GM21390 (cell line): ENCODE results near the gene ZNF518A.

ENCODE experiments used
- ATAC-seq: cut with Tn5 transposase; IDR thresholded peaks from one replicate; pipeline ENCODE4 v1.9.1; 2021; ENCODE audit not compliant: unreplicated experiment

Gene ZNF518A, protein sequence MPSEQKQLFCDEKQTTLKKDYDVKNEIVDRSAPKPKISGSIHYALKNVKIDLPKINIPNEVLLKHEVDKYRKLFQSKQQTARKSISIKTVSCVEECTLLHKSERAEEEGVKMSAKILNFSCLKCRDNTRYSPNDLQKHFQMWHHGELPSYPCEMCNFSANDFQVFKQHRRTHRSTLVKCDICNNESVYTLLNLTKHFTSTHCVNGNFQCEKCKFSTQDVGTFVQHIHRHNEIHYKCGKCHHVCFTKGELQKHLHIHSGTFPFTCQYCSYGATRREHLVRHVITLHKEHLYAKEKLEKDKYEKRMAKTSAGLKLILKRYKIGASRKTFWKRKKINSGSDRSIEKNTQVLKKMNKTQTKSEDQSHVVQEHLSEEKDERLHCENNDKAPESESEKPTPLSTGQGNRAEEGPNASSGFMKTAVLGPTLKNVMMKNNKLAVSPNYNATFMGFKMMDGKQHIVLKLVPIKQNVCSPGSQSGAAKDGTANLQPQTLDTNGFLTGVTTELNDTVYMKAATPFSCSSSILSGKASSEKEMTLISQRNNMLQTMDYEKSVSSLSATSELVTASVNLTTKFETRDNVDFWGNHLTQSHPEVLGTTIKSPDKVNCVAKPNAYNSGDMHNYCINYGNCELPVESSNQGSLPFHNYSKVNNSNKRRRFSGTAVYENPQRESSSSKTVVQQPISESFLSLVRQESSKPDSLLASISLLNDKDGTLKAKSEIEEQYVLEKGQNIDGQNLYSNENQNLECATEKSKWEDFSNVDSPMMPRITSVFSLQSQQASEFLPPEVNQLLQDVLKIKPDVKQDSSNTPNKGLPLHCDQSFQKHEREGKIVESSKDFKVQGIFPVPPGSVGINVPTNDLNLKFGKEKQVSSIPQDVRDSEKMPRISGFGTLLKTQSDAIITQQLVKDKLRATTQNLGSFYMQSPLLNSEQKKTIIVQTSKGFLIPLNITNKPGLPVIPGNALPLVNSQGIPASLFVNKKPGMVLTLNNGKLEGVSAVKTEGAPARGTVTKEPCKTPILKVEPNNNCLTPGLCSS (N-terminal part only)

DNA sequence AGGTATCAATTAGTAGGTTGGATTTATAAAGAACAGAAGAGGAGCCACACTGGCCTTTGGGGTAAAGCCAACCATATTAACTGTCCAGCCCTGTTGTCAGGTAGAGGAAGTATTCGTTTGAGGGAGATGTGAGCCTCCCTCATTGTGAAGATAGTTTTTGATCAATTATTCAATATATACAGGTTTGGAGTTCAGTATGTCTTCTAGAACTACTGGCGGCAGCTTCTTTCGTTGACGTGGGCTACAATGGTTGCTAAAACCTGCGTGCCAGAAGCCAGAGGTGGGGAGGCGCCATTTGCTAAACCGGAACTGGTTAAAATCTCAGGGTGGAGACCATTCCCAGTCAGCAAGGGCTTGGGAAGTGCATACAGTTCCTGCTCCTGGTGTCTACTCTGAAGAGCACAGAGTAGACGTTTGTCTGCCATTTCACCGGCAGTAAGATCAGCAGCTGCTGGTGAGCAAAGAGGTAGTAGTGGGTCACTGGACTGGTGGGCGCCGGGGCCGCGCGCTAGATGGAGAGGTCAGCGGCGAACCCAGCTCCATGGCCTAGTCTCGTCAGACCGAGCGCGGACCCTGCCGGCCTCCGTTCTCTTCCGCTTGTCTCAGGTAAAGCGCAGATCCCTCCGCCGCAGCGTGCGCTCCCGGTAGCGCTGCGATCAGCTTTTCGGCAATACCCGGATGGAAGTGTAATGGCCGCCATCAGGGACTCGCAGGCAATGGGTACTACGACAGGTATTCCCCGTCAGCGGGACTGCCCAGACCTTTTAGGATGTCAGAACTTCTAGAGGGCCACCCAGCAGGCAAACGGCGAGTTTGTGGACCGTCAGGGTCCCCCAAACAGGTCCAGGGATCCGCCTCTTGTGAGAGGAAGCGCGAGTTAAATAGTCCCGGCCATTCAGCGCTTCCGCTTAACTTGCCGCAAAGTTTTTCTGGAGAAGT is at the start of gene ZNF518A:
ZNF518A (plus strand) TSS at position 911 of the 939 bp plus-strand sequence. CDS start 26,026 bp downstream, outside the sequence.
- peak; percentile 74 for ATAC-seq

DNA sequence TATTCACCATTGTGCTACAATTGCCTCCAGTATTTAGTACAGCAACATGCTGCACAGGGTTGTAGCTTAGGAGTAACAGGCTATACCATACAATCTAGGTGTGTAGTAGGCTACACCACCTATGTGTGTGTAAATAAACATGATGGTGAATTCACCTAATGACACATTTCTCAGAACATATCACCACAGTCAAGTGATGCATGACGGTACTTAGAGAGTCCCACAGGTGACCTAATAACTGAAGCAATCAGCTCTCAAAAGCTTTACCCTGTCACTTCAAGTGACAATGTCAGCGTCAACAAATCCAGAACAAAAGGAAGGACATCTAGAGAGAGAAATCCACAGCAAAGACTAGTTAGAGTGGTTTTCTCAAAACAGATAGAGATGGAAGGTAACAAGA is 47.9 kb upstream of the ZNF518A start:
- no peak for ATAC-seq

DNA sequence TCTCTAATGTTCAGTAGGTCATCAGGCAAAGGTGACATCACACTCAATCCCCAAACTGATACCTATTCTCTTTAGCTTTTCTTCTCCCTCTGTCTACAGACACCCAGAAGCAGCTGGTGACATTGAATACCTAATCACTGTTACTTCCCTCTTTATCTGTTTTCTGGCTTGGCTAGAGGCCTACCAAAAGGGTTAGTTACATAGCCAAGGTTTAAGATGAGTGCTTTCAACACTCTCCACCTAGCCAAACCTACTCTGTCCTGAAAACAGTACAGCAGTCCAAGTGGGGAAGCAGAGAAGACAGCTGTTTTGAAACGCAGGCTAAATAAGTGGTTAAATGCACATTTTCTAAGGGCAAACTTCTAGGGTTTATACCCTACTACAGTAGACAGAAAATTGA is 47.3 kb upstream of the ZNF518A start:
- no peak for ATAC-seq

DNA sequence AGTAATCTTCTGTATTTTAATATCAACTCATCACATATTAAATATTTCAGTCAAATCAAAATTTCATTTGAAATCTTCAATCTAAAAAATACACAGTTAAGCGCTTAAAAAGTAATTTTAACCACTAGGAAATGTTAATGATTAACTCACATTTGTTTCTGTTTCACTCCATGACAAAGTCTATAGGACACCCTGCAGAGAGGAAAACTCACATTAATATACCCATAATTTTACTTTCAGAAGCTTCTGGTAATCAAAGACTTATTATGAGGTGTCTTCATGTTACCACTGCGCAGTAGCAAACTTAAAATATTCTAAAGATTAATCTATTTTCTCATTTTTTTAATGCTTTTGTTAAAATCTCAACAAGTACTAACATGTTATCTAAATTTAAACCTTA is 41.0 kb upstream of the ZNF518A start:
- no peak for ATAC-seq

DNA sequence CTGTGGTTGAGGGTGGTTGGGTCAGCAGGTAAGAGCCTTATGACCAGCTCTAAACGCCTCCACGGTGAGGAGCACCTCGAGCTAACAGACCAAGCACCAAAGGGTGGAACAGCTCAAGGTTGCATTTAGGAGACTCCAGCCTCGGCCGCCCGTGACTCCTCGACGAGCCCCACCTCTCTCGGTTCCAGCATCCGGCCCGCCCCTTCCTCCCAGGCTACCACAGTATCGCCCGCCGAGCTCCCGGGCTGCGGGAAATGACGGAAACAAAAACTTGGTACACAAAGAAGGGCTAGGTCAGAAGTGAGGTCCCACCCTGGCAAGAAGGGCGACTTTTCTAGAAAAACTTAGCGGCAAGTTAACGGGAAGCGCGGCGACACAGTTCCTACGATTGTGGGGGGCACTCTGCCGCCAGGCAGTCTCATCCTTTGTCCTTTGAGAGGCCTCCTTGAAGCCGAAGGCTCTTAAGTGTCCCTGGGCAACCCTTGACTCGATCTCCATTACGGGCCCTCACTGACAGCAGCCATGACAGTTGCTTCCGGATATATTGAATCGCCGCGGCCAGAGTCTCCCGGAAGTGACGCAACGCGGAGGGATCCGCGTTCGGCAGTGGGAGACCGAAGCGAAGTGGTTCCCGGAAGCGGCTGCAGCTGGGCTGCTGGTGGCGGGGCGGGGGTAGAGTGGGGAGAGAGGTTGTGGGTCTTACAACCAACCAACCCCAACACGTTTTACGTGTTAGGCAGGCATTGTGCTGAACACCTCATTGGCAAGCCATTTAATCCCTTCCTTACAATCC is 40.2 kb upstream of the ZNF518A start:
- peak; percentile 89 for ATAC-seq

DNA sequence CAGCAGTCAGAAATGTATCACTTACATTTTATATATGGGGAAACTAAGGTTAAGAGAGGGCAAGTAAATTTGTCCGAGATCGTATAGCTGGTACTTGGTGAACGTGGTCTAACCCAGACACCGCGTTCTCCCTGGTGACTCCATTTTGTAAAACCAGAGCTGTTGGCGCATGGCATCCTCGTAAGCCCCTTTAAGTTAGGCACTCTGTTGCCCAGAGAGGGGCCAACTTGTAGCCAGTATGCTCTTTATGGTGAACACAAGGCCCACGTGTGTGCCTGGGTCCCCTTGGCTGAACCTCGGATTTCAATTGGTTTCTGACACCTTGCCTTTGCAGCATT is 39.7 kb upstream of the ZNF518A start:
- no peak for ATAC-seq

DNA sequence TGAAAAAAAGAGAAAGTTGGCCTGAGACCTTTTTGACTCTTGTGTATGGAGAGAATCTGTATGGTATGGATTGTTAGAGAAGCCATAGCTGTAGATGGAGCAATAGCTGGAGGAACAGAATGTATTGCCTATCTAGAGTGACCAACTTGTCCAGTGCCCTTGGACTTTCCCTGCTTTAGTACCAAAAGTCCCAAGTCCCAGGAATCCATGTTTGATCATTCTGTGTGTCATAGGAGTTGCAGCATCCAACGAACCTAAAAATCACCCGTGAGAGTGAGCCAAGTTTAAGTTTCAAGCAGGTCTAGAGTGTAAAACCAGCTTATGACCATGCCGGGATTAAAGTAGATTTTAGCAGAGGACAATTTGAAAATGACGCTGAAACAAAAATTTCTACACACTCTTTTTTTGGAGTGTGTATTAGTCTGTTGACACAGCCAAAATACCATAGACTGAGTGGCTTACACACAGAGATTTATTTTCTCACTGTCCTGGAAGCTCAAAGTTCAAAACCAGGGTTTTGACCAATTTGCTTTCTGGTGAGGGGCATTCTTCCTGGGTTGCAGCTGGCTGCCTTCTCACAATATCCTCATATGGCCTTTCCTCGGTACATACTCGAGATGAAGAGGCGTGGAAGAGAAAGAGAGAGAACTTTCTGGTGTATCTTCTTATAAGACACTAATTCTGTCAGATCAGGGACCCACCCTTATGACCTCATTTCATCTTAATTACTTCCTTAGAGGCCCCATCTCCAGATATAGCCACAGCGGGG is 36.9 kb upstream of the ZNF518A start:
- no peak for ATAC-seq

DNA sequence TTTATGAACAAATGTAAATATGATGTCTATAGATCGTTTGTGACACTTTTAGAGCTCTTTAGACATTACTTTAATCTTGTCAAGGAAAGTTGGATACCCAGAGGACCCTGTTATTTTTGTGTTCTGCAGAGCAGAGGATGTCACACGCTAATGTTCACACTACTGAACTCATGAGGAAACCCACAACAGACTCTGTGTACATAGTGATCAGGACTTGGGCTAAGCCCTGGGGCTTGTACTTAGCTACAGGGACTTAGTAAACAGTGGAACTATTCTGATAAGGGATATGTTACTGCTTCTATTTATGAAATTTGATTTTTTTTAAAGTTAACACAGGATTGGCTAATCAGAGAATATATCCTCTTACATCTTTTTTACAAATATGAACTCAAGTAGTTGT is 36.1 kb upstream of the ZNF518A start:
- no peak for ATAC-seq

DNA sequence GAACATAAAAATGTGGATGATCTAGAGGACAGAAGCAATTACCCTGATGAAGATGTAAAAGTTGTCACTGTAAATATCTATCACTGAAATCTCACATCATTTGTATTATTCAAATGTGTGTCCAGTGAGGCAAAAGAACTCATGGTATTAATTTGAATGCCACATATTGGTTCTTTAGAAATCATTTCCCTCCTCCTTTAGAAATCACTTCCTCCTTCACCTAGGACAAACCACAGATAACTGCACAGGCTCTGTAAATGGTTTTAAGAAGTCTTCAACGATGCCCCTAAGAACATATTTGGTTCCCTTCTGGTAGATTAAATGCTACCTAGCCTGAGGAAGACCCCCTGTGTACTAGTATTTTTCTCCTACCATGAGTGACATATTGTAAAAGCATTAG is 33.1 kb upstream of the ZNF518A start:
- no peak for ATAC-seq

DNA sequence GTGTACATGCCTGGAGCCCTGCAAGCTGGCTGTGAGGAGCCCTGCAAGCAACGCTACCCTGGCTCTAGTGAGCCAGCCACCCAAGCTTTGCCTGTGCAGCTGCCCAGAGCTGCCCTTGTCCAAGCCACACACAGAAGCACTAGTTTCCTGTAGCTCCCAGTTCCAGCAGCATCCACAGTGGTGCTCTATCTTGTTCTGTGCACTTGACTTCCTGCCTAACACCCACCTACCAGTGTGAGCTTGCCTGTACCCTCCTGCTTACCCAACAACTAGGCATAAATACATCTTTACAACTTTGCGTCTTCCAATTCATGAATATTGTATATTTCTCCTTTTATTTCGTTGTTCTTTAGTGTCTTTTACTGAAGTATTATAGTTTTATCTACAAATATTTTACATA is 32.2 kb upstream of the ZNF518A start:
- ATAC-seq: no peak

DNA sequence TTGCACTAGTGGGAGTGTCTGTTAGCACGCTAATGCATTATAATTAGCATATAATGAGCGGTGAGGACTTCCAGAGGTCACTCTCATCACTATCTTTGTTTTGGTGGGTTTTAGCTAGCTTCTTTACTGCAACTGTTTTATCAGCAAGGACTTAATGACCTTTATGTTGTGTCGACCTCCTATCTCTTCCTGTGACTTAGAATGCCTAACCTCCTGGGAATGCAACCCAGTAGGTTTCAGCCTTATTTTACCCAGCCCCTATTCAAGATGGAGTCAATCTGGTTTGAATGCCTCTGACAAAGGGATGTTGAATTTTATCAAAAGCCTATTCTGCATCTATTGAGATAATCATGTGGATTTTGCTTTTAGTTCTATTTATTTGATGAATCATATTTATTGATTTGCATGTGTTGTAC is 22.5 kb upstream of the ZNF518A start:
- no peak for ATAC-seq

DNA sequence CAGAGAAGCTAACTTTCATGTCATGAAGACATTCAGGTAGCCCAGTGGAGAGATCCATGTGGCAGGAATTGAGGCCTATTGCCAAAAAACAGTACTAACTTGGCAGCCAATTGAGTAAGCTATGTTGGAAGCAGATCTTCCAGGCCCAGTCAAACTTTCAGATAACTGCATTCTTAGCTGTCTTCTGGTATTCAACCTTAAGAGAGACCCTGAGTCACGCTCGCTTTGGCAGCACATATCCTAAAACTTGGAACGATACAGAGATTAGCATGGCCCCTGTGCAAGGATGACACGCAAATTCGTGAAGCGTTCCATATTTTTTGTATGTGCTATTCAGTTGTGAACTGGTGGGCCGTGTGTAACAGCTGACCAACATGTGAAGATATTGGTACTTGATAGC is 17.6 kb upstream of the ZNF518A start:
- no peak for ATAC-seq

DNA sequence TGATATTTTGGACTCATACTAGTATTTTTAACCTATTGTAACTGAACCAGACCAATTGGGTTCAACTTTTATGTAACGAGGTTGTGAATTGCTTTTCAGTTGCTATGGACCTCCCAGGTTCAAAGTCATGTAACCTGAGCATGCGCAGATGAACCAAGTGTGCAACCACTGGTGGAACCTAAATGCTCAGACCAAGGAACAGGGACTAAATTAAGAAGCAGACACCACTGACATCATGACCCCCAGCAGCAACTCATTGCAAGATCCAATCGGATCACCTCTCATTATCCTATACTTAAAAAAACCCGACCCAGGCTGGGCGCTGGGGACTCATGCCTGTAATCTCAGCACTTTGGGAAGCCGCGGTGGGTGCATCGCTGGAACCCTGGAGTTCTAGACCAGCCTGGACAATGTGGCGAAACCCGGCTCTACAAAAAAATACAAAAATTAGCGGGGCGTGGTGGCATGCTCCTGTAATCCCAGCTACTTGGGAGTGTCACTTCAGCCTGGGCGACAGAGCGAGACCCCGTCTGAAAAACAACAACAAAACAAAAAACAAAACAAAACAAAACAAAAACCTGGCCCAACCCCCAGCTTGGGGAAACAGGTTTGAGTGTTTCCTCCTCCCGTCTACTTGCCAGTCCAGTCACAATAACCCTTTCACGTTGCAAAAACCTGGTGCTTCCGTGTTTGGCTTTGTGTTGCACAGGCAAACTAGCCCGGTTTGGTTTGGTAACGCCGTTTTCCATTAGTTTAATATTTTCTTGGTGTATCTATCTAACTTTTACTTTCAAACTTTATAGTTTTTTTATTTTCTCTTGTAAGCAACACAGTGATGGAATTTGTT is 11.3 kb upstream of the ZNF518A start:
- ATAC-seq: no peak

DNA sequence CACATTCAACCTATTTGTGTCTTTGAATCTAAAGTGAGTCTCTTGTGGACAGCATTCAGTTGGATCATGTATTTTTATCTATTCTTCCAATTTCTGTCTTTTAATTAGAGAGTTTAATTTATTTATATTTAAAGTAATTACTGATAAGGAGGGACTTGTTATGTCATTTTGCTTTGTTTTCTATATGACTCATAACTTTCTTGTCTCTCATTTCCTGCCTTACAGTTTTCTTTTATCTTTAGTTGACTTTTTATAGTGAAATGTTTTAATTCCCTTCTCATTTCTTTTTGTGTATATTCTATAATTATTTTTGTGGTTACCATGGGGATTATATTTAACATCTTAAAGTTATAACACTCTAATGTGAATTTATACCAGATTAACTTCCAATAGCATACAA is 7.3 kb upstream of the ZNF518A start:
- no peak for ATAC-seq

DNA sequence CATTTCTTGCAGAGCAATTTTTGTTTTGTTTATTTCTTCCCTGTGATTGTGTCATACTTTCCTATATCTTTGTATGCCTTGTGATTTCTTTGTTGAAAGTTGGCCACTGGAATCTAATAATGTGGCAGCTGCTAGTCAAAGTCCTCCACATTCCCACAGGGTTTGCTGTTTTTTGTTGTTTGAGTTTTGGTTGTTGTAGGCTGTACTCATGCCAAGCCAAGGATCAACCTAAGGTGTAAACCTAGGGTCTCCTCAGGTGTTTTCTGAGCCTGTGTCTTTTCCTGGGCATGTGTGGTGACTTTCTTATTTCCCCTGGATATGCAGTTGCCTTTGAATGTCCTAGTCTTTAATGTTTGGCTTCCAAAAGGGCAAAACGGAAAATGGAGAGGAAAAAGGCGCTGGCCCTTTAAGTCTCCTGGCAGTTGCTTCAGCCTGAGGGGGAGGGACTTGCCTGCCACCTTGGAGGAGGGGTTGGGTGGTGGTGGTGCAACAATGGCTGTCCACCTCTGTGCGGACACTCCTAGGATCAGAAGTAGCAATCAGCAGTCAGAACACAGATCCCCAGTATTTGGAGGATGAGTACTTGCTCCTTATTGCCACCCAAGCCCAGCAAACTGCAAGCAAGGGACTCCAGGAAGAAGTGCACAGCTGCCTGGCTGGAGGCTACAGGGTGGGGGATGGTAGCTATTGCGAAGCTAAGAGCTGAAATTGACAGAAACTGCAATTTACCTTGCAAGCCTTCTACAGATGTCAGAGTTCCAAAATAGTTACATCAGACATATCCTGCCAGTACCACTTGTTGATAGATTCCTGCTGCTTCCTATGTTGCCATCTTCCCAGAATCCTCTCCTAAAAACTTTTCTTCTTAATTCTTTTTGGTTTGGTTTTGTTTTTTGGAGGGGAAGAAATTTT is 5.6 kb upstream of the ZNF518A start:
- no peak for ATAC-seq

DNA sequence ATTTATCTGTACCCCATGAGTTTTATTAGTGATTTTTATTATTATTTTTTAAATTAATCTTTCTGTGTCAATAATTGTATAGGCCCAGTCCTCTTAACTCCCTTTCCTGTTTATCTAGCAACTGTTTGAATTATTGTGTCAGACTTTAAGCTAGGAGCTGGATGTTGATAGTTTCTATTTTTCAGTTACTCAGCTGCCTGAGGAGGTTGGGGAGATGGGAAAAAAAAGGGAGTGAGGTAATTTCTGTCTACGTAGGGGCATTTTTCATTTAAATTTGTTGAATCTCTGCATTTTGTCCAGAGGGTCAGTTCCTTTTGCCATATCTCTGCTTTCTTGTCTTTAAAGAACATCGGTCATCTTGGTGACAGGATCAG is 5.0 kb upstream of the ZNF518A start:
- no peak for ATAC-seq

DNA sequence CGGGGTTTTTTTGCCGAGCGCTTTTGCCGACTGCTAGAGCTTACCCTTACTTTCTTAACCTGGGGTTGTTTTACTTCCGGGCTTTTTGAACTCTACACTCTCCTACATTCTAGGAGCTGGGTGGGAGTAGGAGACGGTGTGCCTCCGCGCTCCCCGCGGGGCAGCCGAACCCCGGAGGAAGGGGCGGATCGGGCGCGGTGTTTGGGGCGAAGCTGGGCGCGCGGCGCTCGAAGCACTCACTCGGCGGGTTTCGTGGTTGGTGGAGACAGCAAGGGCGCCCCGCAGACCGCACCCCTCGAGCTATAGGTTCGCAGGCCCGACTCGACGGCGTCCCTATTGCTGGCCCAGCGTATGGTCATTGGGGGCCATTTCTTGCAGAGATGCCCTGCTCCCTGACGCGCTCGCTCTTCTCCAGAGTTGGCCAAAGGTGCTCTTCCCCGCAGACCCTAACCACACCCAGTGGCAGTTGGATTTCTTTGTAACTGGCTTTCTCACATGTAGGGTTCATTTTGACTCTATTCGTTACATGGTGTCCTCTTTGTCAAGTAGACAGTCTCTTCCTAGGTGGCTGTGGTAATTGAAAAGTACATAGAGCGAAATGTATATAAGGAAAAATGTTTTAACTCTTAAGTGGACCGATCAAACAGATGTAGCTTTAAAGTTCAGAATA is 364 bp downstream of the ZNF518A start:
- peak; percentile 63 for ATAC-seq
